ENCODE measurements around the gene PPP2R2B. TPM values are rescaled to one million over a fixed set of nuclear protein-coding genes. Genes with fewer than 3 reads are reported as not detected.

The PPP2R2B gene
- total RNA-seq, 1 experiment from 2014 or later = 20.3 TPM

DNA sequence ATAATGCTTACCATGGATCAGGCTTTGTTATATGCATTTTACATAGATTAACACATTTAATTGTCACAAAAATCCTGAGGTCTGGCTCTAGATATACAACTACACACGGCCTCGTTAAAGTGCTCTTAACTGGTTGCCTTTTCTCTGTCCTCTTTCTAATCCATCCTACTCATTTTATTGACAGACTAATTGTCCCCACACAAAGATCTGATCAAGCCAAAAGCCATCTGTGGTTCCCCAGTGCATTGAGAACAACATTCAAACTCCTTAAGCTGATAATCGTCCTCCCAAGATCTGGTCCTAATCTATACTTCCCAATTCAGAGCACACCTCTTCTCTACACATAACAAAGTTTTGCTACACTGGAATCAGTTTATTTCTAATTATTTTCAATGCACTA, 23.9 kb upstream of the PPP2R2B start:
- Mint-ChIP-seq H3K9me3 (peaks cover 8% of the 10 kb centered on the region), H3K36me3 (peaks cover 5% of the 10 kb centered on the region), H3K4me3 (no peak overlapping the region), H3K27me3 (ENCODE audit: low read depth) (no peaks in the 10 kb centered on the region), H3K4me1 (no peaks in the 10 kb centered on the region), H3K27ac (no peak overlapping the region)
- ChIA-PET POLR2A (no interaction called here), CTCF (no interaction called here)
- ATAC-seq (no peak), DNase-seq (ENCODE audit: low spot score) (no peak)
- TF ChIP-seq ZNF219 (CRISPR knock-in tag; IDR thresholded peaks at IDR 0.05; ENCODE audit: borderline replicate concordance) (no peak), NFYB (CRISPR knock-in tag; conservative IDR thresholded peaks at IDR 0.05; ENCODE audit: low read depth) (no peak), ESRRA (CRISPR knock-in tag; IDR thresholded peaks at IDR 0.05; ENCODE audit: borderline replicate concordance) (no peak), ZNF396 (CRISPR knock-in tag; IDR thresholded peaks at IDR 0.05; ENCODE audit: borderline replicate concordance) (no peak)

DNA sequence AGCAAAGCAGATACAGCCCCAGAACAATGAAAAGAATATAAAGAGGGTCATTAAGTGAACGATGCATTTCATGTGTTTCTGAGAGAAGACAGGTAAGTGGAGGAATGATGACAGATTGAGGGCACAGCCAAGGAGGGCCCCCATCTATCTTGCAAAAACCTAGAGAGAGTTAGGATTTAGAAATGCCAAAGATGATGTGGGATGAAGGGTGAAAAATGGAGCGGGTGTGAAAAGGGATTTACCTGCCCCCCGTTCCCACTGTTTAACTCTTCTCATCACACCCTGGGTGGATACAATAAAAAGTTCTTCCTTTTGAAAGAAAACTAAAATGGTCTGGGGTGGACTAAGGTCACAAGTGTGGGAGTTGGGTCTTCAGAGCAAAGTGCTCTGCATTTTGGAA, 18.5 kb upstream of the PPP2R2B start:
- peaks cover 7% of the 10 kb centered on the region for H3K36me3 Mint-ChIP-seq
- peaks cover 11% of the 10 kb centered on the region for H3K27me3 Mint-ChIP-seq (ENCODE audit: low read depth)
- H3K27ac Mint-ChIP-seq = no peak overlapping the region
- no peaks in the 10 kb centered on the region for H3K4me1 Mint-ChIP-seq
- H3K4me3 Mint-ChIP-seq = no peak overlapping the region
- H3K9me3 Mint-ChIP-seq = peaks cover 11% of the 10 kb centered on the region
- ATAC-seq (no peak), DNase-seq (ENCODE audit: low spot score) (no peak)
- CTCF ChIA-PET = no interaction called here
- TF ChIP-seq GRHL2 (CRISPR knock-in tag; IDR thresholded peaks at IDR 0.05; ENCODE audit: insufficient replicate concordance, severe bottlenecking) (no peak), TCF7 (CRISPR knock-in tag; IDR thresholded peaks at IDR 0.05; ENCODE audit: low read depth) (no peak), PRRX2 (CRISPR knock-in tag; IDR thresholded peaks at IDR 0.05) (no peak)
- TF ChIP-seq, protein P1, sequence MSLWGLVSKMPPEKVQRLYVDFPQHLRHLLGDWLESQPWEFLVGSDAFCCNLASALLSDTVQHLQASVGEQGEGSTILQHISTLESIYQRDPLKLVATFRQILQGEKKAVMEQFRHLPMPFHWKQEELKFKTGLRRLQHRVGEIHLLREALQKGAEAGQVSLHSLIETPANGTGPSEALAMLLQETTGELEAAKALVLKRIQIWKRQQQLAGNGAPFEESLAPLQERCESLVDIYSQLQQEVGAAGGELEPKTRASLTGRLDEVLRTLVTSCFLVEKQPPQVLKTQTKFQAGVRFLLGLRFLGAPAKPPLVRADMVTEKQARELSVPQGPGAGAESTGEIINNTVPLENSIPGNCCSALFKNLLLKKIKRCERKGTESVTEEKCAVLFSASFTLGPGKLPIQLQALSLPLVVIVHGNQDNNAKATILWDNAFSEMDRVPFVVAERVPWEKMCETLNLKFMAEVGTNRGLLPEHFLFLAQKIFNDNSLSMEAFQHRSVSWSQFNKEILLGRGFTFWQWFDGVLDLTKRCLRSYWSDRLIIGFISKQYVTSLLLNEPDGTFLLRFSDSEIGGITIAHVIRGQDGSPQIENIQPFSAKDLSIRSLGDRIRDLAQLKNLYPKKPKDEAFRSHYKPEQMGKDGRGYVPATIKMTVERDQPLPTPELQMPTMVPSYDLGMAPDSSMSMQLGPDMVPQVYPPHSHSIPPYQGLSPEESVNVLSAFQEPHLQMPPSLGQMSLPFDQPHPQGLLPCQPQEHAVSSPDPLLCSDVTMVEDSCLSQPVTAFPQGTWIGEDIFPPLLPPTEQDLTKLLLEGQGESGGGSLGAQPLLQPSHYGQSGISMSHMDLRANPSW (CRISPR knock-in tag; conservative IDR thresholded peaks at IDR 0.05; ENCODE audit: low read depth) = no peak
- POLR2A ChIA-PET = no interaction called here

DNA sequence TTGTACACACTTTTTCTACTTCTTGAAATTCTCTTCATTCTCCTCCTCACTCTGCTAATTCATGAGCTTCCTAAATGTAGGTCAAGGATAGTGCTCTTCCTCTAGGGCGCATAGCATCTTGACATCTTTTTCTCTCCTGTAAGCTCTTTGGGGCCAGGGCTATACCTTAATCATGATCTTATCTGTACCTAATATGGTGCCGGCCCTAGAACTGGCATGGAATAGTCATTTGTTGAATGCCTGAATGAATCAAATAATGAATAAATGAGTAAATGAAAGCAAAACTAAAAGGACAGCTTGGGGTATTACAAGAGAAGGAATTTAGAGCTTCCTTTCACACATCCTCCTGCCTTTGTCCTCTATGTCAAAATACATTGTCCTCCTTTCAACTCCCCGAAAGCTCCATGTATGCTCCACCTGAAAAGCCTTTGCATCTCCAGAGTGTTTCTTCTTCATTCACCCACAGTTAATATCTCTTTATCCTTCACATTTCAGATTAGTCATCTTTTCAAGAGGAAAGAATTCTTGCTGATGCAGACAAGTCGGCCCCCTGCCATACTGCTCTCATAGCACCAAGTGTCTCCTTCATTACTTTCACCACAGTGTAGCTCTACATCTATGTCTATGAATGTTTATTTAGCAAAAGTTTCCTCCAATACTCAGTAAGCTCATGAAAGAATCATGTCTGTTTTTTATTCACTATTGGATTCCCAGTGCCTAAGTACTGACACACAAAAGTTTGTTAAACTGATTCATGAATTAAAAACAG, 16.4 kb upstream of the PPP2R2B start:
- POLR2A ChIA-PET = no interaction called here
- Mint-ChIP-seq H3K4me3 (no peak overlapping the region), H3K9me3 (peaks cover 8% of the 10 kb centered on the region), H3K4me1 (peaks cover 14% of the 10 kb centered on the region), H3K36me3 (peaks cover 7% of the 10 kb centered on the region), H3K27ac (no peak overlapping the region), H3K27me3 (ENCODE audit: low read depth) (peaks cover 18% of the 10 kb centered on the region)
- TF ChIP-seq, protein P2, sequence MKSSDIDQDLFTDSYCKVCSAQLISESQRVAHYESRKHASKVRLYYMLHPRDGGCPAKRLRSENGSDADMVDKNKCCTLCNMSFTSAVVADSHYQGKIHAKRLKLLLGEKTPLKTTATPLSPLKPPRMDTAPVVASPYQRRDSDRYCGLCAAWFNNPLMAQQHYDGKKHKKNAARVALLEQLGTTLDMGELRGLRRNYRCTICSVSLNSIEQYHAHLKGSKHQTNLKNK (CRISPR knock-in tag; IDR thresholded peaks at IDR 0.05) = no peak
- TF ChIP-seq ZNF232 (CRISPR knock-in tag; IDR thresholded peaks at IDR 0.05) (no peak), MYBL2 (CRISPR knock-in tag; IDR thresholded peaks at IDR 0.05) (no peak), USF1 (CRISPR knock-in tag; IDR thresholded peaks at IDR 0.05) (no peak), NR2C2 (CRISPR knock-in tag; IDR thresholded peaks at IDR 0.05) (no peak), NR3C1 (CRISPR knock-in tag; conservative IDR thresholded peaks at IDR 0.05; ENCODE audit: low read depth) (no peak), ZNF396 (CRISPR knock-in tag; IDR thresholded peaks at IDR 0.05; ENCODE audit: borderline replicate concordance) (no peak), ZBTB43 (CRISPR knock-in tag; IDR thresholded peaks at IDR 0.05) (no peak), SP1 (CRISPR knock-in tag; conservative IDR thresholded peaks at IDR 0.05) (no peak), TEAD4 (CRISPR knock-in tag; IDR thresholded peaks at IDR 0.05) (no peak), CREB1 (CRISPR knock-in tag; IDR thresholded peaks at IDR 0.05) (no peak)
- TF ChIP-seq, protein P3, sequence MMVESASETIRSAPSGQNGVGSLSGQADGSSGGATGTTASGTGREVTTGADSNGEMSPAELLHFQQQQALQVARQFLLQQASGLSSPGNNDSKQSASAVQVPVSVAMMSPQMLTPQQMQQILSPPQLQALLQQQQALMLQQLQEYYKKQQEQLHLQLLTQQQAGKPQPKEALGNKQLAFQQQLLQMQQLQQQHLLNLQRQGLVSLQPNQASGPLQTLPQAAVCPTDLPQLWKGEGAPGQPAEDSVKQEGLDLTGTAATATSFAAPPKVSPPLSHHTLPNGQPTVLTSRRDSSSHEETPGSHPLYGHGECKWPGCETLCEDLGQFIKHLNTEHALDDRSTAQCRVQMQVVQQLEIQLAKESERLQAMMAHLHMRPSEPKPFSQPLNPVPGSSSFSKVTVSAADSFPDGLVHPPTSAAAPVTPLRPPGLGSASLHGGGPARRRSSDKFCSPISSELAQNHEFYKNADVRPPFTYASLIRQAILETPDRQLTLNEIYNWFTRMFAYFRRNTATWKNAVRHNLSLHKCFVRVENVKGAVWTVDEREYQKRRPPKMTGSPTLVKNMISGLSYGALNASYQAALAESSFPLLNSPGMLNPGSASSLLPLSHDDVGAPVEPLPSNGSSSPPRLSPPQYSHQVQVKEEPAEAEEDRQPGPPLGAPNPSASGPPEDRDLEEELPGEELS (CRISPR knock-in tag; IDR thresholded peaks at IDR 0.05) = no peak
- TF ChIP-seq, protein P4, sequence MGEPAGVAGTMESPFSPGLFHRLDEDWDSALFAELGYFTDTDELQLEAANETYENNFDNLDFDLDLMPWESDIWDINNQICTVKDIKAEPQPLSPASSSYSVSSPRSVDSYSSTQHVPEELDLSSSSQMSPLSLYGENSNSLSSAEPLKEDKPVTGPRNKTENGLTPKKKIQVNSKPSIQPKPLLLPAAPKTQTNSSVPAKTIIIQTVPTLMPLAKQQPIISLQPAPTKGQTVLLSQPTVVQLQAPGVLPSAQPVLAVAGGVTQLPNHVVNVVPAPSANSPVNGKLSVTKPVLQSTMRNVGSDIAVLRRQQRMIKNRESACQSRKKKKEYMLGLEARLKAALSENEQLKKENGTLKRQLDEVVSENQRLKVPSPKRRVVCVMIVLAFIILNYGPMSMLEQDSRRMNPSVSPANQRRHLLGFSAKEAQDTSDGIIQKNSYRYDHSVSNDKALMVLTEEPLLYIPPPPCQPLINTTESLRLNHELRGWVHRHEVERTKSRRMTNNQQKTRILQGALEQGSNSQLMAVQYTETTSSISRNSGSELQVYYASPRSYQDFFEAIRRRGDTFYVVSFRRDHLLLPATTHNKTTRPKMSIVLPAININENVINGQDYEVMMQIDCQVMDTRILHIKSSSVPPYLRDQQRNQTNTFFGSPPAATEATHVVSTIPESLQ (CRISPR knock-in tag; IDR thresholded peaks at IDR 0.05) = no peak
- TF ChIP-seq, protein P5, sequence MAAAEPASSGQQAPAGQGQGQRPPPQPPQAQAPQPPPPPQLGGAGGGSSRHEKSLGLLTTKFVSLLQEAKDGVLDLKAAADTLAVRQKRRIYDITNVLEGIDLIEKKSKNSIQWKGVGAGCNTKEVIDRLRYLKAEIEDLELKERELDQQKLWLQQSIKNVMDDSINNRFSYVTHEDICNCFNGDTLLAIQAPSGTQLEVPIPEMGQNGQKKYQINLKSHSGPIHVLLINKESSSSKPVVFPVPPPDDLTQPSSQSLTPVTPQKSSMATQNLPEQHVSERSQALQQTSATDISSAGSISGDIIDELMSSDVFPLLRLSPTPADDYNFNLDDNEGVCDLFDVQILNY (CRISPR knock-in tag; IDR thresholded peaks at IDR 0.05) = no peak
- DNase-seq (ENCODE audit: low spot score) (no peak), ATAC-seq (no peak)
- CTCF ChIA-PET = no interaction called here
